HEK293T (cell line): Measurements from ENCODE around the gene SEZ6L.

Experiments
- BHLHE40 ChIP-seq: fragments of 450-650 bp; IDR thresholded peaks from 2 replicates; pipeline ENCODE4 v1.6.1; 2016; ENCODE audit warnings: mild to moderate bottlenecking, moderate library complexity, borderline replicate concordance
- CTBP1 ChIP-seq: fragments of 450-650 bp; IDR thresholded peaks from 2 replicates; pipeline ENCODE4 v1.6.1; 2016; ENCODE audit warnings: borderline replicate concordance
- FOXA1 ChIP-seq: fragments of 450-650 bp; IDR thresholded peaks from 2 replicates; pipeline ENCODE4 v1.6.1; 2016; ENCODE audit warnings: mild to moderate bottlenecking
- HDGF ChIP-seq: fragments of 450-650 bp; IDR thresholded peaks from 2 replicates; pipeline ENCODE4 v1.6.1; 2017; ENCODE audit warnings: antibody characterized with exemption, borderline replicate concordance
- L3MBTL2 ChIP-seq: fragments of 450-650 bp; conservative IDR thresholded peaks from 2 replicates; pipeline ENCODE4 v1.6.1; 2016; ENCODE audit warnings: mild to moderate bottlenecking

GRCh38 chr22:26426924-26427323, 257.7 kb downstream of the SEZ6L start:
- TF ChIP-seq L3MBTL2: no peak
- TF ChIP-seq BHLHE40: no peak
- TF ChIP-seq FOXA1: no peak
- TF ChIP-seq HDGF: no peak
- no peak for TF ChIP-seq CTBP1
